HepG2 (cell line): Measurements from ENCODE around the gene AP1G1. TPM values are rescaled to one million over a fixed set of nuclear protein-coding genes. Genes with fewer than 3 reads are reported as not detected.

Experiments
- HDAC1 ChIP-seq: sonication (generic); formaldehyde crosslinking; IDR thresholded peaks from 2 replicates; pipeline ENCODE4 v1.5.1; 2020; ENCODE audit warnings: mild to moderate bottlenecking, missing genetic modification reagents
- KAT2B ChIP-seq: fragments of 150-350 bp; IDR thresholded peaks from 2 replicates; pipeline ENCODE4 v1.6.1; 2014; ENCODE audit warnings: low read depth, low read length, borderline replicate concordance
- MXD1 ChIP-seq: sonication (generic); formaldehyde crosslinking; IDR thresholded peaks from 2 replicates; pipeline ENCODE4 v1.4.0; 2020; ENCODE audit warnings: mild to moderate bottlenecking, missing genetic modification reagents
- NKX3-1 ChIP-seq: sonication (generic); formaldehyde crosslinking; IDR thresholded peaks from 2 replicates; pipeline ENCODE4 v1.5.0; 2020; ENCODE audit warnings: missing genetic modification reagents
- RXRB ChIP-seq: IDR thresholded peaks from 2 replicates; pipeline ENCODE4 v1.6.1; 2016; ENCODE audit warnings: borderline replicate concordance, missing genetic modification reagents, missing compliant biosample characterization
- SIX4 ChIP-seq: sonication (generic); formaldehyde crosslinking; IDR thresholded peaks from 2 replicates; pipeline ENCODE4 v1.4.0; 2020; ENCODE audit warnings: missing genetic modification reagents
- TRAFD1 ChIP-seq: sonication (generic); formaldehyde crosslinking; IDR thresholded peaks from 2 replicates; pipeline ENCODE4 v1.5.1; 2020; ENCODE audit warnings: missing genetic modification reagents, mild to moderate bottlenecking, borderline replicate concordance
- ZGPAT ChIP-seq: IDR thresholded peaks from 2 replicates; pipeline ENCODE4 v1.6.1; 2016; ENCODE audit warnings: mild to moderate bottlenecking
- ZNF407 ChIP-seq: sonication (generic); formaldehyde crosslinking; IDR thresholded peaks from one replicate; pipeline ENCODE4 v1.5.1; 2020; ENCODE audit warnings: mild to moderate bottlenecking, missing genetic modification reagents; ENCODE audit errors: not compliant biosample characterization
- ZNF740 ChIP-seq: sonication (generic); formaldehyde crosslinking; IDR thresholded peaks from 2 replicates; pipeline ENCODE4 v1.4.0; 2020; ENCODE audit warnings: missing genetic modification reagents
- ZXDC ChIP-seq: sonication (generic); formaldehyde crosslinking; IDR thresholded peaks from 2 replicates; pipeline ENCODE4 v1.5.0; 2020; ENCODE audit warnings: mild to moderate bottlenecking, missing genetic modification reagents
- polyA plus RNA-seq, 8 experiments: library from polyadenylated mRNA; depleted of rRNA in 3 of 8; stranded (reverse) in 7 of 8; unstranded in 1 of 8; fragments of >200 nt; fragmentation: Illumina TruSeq in 4 of 8; extraction: Trizol in 4 of 8; gene quantifications; 2 replicates each; pipeline versions ENCODE4 v1.2.1 to v1.2.3, GENCODE V29; 2011 to 2016; ENCODE audit warnings: low read depth in 4 of 8, missing spikeins in 1 of 8, mixed read lengths in 1 of 8; ENCODE audit not compliant: insufficient read depth in 1 of 8
- total RNA-seq, 5 experiments: library from RNA; depleted of rRNA; stranded (reverse); fragments of >200 nt; fragmentation: Illumina TruSeq; extraction: Trizol; gene quantifications; 2 replicates each; pipeline ENCODE4 v1.2.3, GENCODE V29; 2016; ENCODE audit warnings: low read depth in 1 of 5

Gene AP1G1
- total and polyA plus RNA-seq, 2 of the 13 experiments (the other 11 are each of a cell fraction or from before 2014, with no cell fraction given): 62.2 to 66.2 TPM

GRCh38 chr16:71845639-71846430, 37.2 kb upstream of the AP1G1 start, which contains the start of gene ATXN1L (continued):
- TF ChIP-seq ZXDC (CRISPR knock-in tag): 0 out of 2 replicates have a peak, but pooled peaks have one; percentile 16
- peak; percentile 99 for TF ChIP-seq ZNF740 (CRISPR knock-in tag)
- TF ChIP-seq ZGPAT (CRISPR knock-in tag): peak; percentile 93
- peak; percentile 22; the same call in 1 of the 2 replicates for TF ChIP-seq MXD1
- TF ChIP-seq RXRB: peak; percentile 81
- TF ChIP-seq ZNF407: no peak
- TF ChIP-seq KAT2B: no peak
- peak; percentile 80; the same call in 1 of the 2 replicates for TF ChIP-seq TRAFD1
- TF ChIP-seq HDAC1 (CRISPR knock-in tag): peak; percentile 94
- TF ChIP-seq SIX4 (CRISPR knock-in tag): peak; percentile 64; the same call in 1 of the 2 replicates
- peak; percentile 51; the same call in 1 of the 2 replicates for TF ChIP-seq NKX3-1 (CRISPR knock-in tag)
